Breast epithelium (tissue), 3 donors: ENCODE data around the gene TAOK2.

Source experiments
- CTCF ChIP-seq, 3 donors: fragments of 450-650 bp; IDR thresholded peaks; one replicate each; pipeline ENCODE4 v1.5.1; 2016 to 2017; ENCODE audit warnings: antibody characterized with exemption in 3 of 3, mild to moderate bottlenecking in 3 of 3, moderate library complexity in 3 of 3
- POLR2A ChIP-seq: fragments of 450-650 bp; IDR thresholded peaks from one replicate; pipeline ENCODE4 v1.6.1; 2016; ENCODE audit warnings: antibody characterized with exemption, mild to moderate bottlenecking, moderate library complexity
- POLR2AphosphoS5 ChIP-seq, 3 donors: sonication (generic); formaldehyde crosslinking; IDR thresholded peaks; one replicate each; pipeline ENCODE4 v1.6.1; 2017; ENCODE audit warnings: antibody characterized with exemption in 3 of 3

GRCh38 chr16:29986231-29986630 is 12.6 kb downstream of the TAOK2 start:
- TF ChIP-seq CTCF (IDR thresholded peaks at IDR 0.05) = no peak
- TF ChIP-seq POLR2A = no peak
- TF ChIP-seq POLR2AphosphoS5 (IDR thresholded peaks at IDR 0.05) = no peak
